Hair follicular keratinocyte (primary cell): ENCODE results near the gene NEXMIF. TPM values are rescaled to one million over a fixed set of nuclear protein-coding genes. Genes with fewer than 3 reads are reported as not detected.

Experiments
- total RNA-seq: library from RNA; depleted of rRNA; stranded (reverse); fragments of >200 nt; gene quantifications from 2 replicates; pipeline ENCODE4 v1.2.3, GENCODE V29; 2015

NEXMIF gene
- total RNA-seq: not detected in 2 replicates

DNA sequence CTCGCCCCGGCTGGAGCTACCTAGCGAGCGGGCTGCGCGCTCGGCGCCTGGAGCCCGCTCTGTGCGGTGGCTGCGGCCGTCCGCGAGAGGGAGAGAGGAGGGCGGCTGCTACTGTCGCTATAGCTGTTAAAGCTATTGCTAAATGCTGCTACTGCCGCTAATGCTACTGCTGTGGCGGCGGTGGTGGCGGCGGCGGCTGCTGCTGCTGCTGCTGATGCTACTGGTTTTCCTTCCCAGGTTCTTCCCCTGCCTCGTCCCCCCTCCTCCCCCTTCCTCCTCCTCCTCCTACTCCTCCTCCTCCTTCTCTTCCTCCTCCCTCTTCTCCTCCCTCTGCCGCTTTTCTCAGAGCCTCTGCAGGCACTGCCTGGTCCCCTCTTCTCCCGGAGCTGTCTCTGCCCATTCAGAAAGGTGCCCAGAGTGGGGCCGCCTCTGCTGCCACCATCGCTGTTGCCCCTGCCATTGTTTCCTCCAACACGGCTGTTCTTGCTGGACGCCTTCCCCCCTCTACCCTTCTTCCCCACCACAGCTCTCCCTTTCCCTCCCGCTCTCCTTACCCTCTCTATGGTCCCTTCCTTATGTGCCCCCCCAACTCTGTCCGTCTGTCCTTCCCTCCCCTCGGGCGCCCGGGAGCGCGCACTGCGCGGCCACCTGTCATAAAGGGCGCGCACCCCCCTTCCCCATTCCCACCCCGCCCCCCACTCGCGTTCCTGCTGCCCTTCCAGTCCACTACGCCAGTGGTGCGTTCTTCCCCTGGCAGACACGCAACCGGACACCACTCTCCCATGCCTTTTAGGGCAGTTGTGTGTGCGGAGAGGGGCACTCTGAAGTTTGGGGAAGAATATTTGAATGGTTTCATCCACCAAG lies at the start of gene NEXMIF:
Gene NEXMIF (minus strand): TSS at position 228 of the 864 bp plus-strand sequence.

Other genes starting within 250 kb of the NEXMIF start
- gene ABCB7, start 230.8 kb upstream of the NEXMIF start, total RNA-seq: 29.5 and 37.8 TPM in 2 replicates